Naive thymus-derived CD4-positive, alpha-beta T cell (primary cell): Measurements from ENCODE around the gene KLHDC8B. TPM values are rescaled to one million over a fixed set of nuclear protein-coding genes. Genes with fewer than 3 reads are reported as not detected.

Experiments used
- ATAC-seq: fragments of 150-1000 bp; cut with Tn5 transposase; 2 replicates; pipeline ENCODE4 v1.10.0; 2021; ENCODE audit warnings: mild to moderate bottlenecking, moderate library complexity
- CTCF ChIA-PET: fragments of 350-600 bp; sonication (Branson Sonifier 250); formaldehyde crosslinking; loops from one replicate; lab custom pipeline; 2021; ENCODE audit warnings: antibody characterized with exemption; lab: Charles Lee
- POLR2A ChIA-PET: fragments of 350-600 bp; sonication (Branson Sonifier 250); formaldehyde crosslinking; loops from one replicate; lab custom pipeline; 2021; ENCODE audit warnings: antibody characterized with exemption, inconsistent platforms; lab: Charles Lee
- DNase-seq, 9 donors: peaks; one replicate each; pipeline versions ENCODE4 v3.0.0 to v3.0.0-alpha.2; 2020 to 2022; ENCODE audit warnings: mixed read lengths in 1 of 9
- H3K27ac ChIP-seq: one replicate; pipeline ENCODE4 v1.7.0; 2013; ENCODE audit warnings: mild to moderate bottlenecking, low read depth, low read length, moderate library complexity
- H3K27me3 ChIP-seq, 2 donors: one replicate each; pipeline ENCODE4 v1.7.0; 2013; ENCODE audit warnings: low read length in 2 of 2, mild to moderate bottlenecking in 2 of 2, moderate library complexity in 2 of 2; ENCODE audit not compliant: control insufficient read depth in 2 of 2, insufficient read depth in 2 of 2
- H3K36me3 ChIP-seq, 3 experiments: 1 replicate in 2 of 3; 2 replicates in 1 of 3; pipeline ENCODE4 v1.7.0; 2013; ENCODE audit warnings: low read length in 3 of 3, mild to moderate bottlenecking in 3 of 3, moderate library complexity in 1 of 3; ENCODE audit not compliant: insufficient read depth in 3 of 3, control insufficient read depth in 2 of 3
- H3K4me1 ChIP-seq, 2 donors: one replicate each; pipeline ENCODE4 v1.7.0; 2013; ENCODE audit warnings: low read length in 2 of 2, mild to moderate bottlenecking in 2 of 2, moderate library complexity in 1 of 2; ENCODE audit not compliant: control insufficient read depth in 2 of 2, insufficient read depth in 2 of 2
- H3K4me3 ChIP-seq: 2 replicates; pipeline ENCODE4 v1.7.0; 2013; ENCODE audit warnings: mild to moderate bottlenecking, low read length
- H3K9me3 ChIP-seq, 3 experiments: 1 replicate in 2 of 3; 2 replicates in 1 of 3; pipeline ENCODE4 v1.7.0; 2013; ENCODE audit warnings: low read length in 3 of 3; ENCODE audit not compliant: control insufficient read depth in 2 of 3
- H3K27ac Mint-ChIP-seq, 9 donors: one replicate each; pipeline ENCODE4 v1.8.0; 2020 to 2022; ENCODE audit warnings: mixed read lengths in 9 of 9, mild to moderate bottlenecking in 8 of 9, moderate library complexity in 5 of 9, inconsistent platforms in 2 of 9
- H3K27me3 Mint-ChIP-seq, 5 donors: one replicate each; pipeline ENCODE4 v1.8.0; 2021 to 2022; ENCODE audit warnings: mixed read lengths in 5 of 5, mild to moderate bottlenecking in 1 of 5
- H3K36me3 Mint-ChIP-seq, 5 donors: one replicate each; pipeline ENCODE4 v1.8.0; 2020 to 2022; ENCODE audit warnings: mixed read lengths in 5 of 5, mild to moderate bottlenecking in 3 of 5, inconsistent platforms in 1 of 5
- H3K4me1 Mint-ChIP-seq, 7 donors: one replicate each; pipeline ENCODE4 v1.8.0; 2020 to 2022; ENCODE audit warnings: mixed read lengths in 7 of 7, mild to moderate bottlenecking in 3 of 7, inconsistent platforms in 1 of 7
- H3K4me3 Mint-ChIP-seq, 10 donors: one replicate each; pipeline ENCODE4 v1.8.0; 2020 to 2022; ENCODE audit warnings: mild to moderate bottlenecking in 10 of 10, mixed read lengths in 10 of 10, moderate library complexity in 6 of 10, inconsistent platforms in 2 of 10
- H3K9me3 Mint-ChIP-seq, 11 donors: one replicate each; pipeline ENCODE4 v1.8.0; 2020 to 2022; ENCODE audit warnings: mixed read lengths in 11 of 11, mild to moderate bottlenecking in 4 of 11, inconsistent platforms in 1 of 11, moderate library complexity in 1 of 11
- intact Hi-C, 2 donors: fragments of 100-400 bp; cut with micrococcal nuclease; formaldehyde crosslinking; loops; one replicate each; pipeline ENCODE4 v1.15.1; 2023
- polyA plus RNA-seq, 2 donors: library from polyadenylated mRNA; unstranded; fragments of 300-500 nt; fragmentation: Illumina TruSeq; gene quantifications; one replicate each; pipeline ENCODE4 v1.2.3, GENCODE V29; 2021
- total RNA-seq, 6 experiments: library from RNA in 5 of 6; stranded (reverse) in 5 of 6; gene quantifications; 1 replicate in 5 of 6; 2 replicates in 1 of 6; pipeline ENCODE4 v1.2.3 and lab custom pipeline; 2021 to 2026

The KLHDC8B gene
- total and polyA plus RNA-seq, 7 experiments from 2014 or later: 1.5 to 10.0 (median 5.2) TPM

DNA sequence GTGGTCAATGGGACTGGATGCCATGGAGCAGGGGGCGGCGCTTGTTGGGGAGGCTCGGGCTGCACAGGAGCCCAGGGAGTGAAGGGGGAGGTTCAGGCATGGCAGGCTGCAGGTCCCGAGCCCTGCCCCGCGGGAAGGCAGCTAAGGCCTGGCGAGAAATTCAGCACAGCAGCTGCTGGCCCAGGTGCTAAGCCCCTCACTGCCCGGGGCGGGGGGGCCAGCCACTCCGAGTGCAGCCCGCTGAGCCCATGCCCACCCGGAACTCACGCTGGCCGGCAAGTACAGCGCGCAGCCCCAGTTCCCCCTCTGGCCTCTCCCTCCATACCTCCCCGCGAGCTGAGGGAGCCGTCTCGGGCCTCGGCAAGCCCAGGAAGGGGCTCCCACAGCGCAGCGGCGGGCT lies 11.3 kb downstream of the KLHDC8B start:
- H3K27ac ChIP-seq: no peak overlapping the region
- intact Hi-C loops: no loop called here
- H3K9me3 ChIP-seq: no peaks in the 10 kb centered on the region
- Mint-ChIP-seq H3K36me3 (peaks cover 0 to 6% (median 0%) of the 10 kb centered on the region in 5 donors), H3K27ac (no peak overlapping the region), H3K27me3 (peaks cover 0 to 14% (median 6%) of the 10 kb centered on the region in 5 donors), H3K9me3 (no peaks in the 10 kb centered on the region), H3K4me1 (peaks cover 0 to 2% (median 0%) of the 10 kb centered on the region in 7 donors), H3K4me3 (no peak overlapping the region)
- no peaks in the 10 kb centered on the region for H3K4me1 ChIP-seq
- H3K36me3 ChIP-seq: no peaks in the 10 kb centered on the region
- H3K27me3 ChIP-seq: no peaks in the 10 kb centered on the region
- H3K4me3 ChIP-seq: no peak overlapping the region
- DNase-seq (no peak), ATAC-seq (no peak)
- CTCF ChIA-PET: interaction anchor here (1.3 kb wide), 1 partner anchor 12 kb away, joined by 3 read pairs; the partner anchor contains the start of gene KLHDC8B
- POLR2A ChIA-PET: interaction anchor here (0.6 kb wide), 1 partner anchor 303 kb away, joined by 3 read pairs; no protein-coding TSS in a partner anchor

DNA sequence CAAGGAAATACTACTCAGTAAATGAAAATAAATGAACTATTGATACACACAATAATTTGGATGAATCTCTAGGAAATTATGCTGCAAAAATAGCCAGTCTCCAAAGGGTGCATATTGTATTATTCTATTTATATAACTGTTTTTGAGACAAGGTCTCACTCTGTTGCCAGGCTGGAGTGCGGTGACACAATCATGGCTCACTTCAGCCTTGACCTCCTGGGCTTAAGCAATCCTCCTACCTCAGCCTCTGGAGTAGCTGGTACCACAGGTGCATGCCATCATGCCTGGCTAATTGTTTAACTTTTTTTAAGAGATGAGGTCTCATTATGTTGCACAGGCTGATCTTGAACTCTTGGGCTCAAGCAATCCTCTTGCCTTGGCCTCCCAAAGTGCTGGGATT lies 12.5 kb downstream of the KLHDC8B start:
- H3K4me1 ChIP-seq: no peaks in the 10 kb centered on the region
- intact Hi-C loops: no loop called here

DNA sequence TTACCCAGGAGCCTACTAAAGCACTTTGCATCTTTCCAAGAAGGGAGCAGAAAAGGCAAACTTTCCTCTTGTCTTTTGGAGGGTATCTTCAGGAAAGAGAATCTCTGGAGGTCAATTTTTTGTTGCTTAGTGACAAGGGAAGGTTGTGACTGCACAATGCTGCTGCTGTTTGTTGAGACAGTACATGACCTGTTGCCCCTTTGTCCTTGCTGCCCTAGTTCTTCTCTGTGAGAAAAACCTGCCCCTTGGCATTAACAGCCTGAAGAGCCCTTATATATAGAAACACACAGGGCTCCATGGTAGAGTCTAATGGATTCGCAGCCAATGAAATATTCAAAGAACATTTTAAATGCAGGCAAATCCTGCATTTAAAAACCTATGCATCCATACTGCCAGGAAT lies 20.3 kb downstream of the KLHDC8B start:
- no peaks in the 10 kb centered on the region for H3K4me1 ChIP-seq

More for the DNA sequence above, 12.5 kb downstream of the KLHDC8B start:
- ATAC-seq (no peak), DNase-seq (no peak)
- no peak overlapping the region for H3K4me3 ChIP-seq
- Mint-ChIP-seq H3K4me3 (no peak overlapping the region), H3K9me3 (no peaks in the 10 kb centered on the region), H3K36me3 (peaks cover 0 to 6% (median 0%) of the 10 kb centered on the region in 5 donors), H3K27ac (no peak overlapping the region), H3K27me3 (peaks cover 0 to 15% (median 6%) of the 10 kb centered on the region in 5 donors), H3K4me1 (peaks cover 0 to 2% (median 0%) of the 10 kb centered on the region in 7 donors)
- ChIA-PET CTCF (no interaction called here), POLR2A (no interaction called here)
- H3K36me3 ChIP-seq: no peaks in the 10 kb centered on the region
- H3K27ac ChIP-seq: no peak overlapping the region
- no peaks in the 10 kb centered on the region for H3K9me3 ChIP-seq
- no peaks in the 10 kb centered on the region for H3K27me3 ChIP-seq

DNA sequence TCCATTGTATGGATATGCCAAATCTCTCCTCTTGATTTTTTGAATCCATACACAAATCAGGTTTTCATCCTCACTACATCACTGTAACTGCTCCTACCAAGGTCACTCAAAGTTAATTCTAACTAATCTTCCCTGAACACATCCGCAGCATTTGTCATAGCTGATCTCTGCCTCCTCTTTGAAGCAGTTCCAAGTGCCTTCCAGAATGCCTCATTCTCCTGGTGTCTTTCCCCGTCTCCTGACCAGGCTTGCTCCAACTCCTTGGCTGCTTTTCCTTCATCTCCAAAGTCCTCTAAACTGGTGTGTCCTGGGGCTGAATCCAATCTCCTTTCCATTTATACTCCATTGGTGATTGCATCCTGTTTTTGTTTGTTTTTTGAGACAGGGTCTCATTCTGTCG lies 26.8 kb downstream of the KLHDC8B start:
- Mint-ChIP-seq H3K27me3 (peaks cover 5 to 20% (median 11%) of the 10 kb centered on the region in 5 donors), H3K4me3 (no peak overlapping the region), H3K4me1 (peaks cover 0 to 4% (median 0%) of the 10 kb centered on the region in 7 donors), H3K27ac (no peak overlapping the region), H3K9me3 (peaks cover 0 to 3% (median 0%) of the 10 kb centered on the region in 11 donors), H3K36me3 (peaks cover 0 to 4% (median 0%) of the 10 kb centered on the region in 5 donors)
- no peaks in the 10 kb centered on the region for H3K4me1 ChIP-seq
- no peak for DNase-seq
- H3K27ac ChIP-seq: no peak overlapping the region
- ATAC-seq: no peak
- ChIA-PET POLR2A (no interaction called here), CTCF (no interaction called here)
- H3K4me3 ChIP-seq: no peak overlapping the region
- H3K36me3 ChIP-seq: no peaks in the 10 kb centered on the region
- intact Hi-C loops: no loop called here
- no peaks in the 10 kb centered on the region for H3K27me3 ChIP-seq
- no peaks in the 10 kb centered on the region for H3K9me3 ChIP-seq

More for the DNA sequence above, 20.3 kb downstream of the KLHDC8B start:
- POLR2A ChIA-PET: no interaction called here
- DNase-seq (no peak), ATAC-seq (no peak)
- CTCF ChIA-PET: no interaction called here
- Histone ChIP-seq H3K36me3 (no peaks in the 10 kb centered on the region), H3K27me3 (no peaks in the 10 kb centered on the region), H3K27ac (no peak overlapping the region), H3K4me3 (no peak overlapping the region), H3K9me3 (no peaks in the 10 kb centered on the region)
- Mint-ChIP-seq H3K27me3 (peaks cover 0 to 16% (median 0%) of the 10 kb centered on the region in 5 donors), H3K27ac (no peak overlapping the region), H3K9me3 (no peaks in the 10 kb centered on the region), H3K36me3 (no peaks in the 10 kb centered on the region), H3K4me1 (no peaks in the 10 kb centered on the region), H3K4me3 (no peak overlapping the region)
- intact Hi-C loops: no loop called here

DNA sequence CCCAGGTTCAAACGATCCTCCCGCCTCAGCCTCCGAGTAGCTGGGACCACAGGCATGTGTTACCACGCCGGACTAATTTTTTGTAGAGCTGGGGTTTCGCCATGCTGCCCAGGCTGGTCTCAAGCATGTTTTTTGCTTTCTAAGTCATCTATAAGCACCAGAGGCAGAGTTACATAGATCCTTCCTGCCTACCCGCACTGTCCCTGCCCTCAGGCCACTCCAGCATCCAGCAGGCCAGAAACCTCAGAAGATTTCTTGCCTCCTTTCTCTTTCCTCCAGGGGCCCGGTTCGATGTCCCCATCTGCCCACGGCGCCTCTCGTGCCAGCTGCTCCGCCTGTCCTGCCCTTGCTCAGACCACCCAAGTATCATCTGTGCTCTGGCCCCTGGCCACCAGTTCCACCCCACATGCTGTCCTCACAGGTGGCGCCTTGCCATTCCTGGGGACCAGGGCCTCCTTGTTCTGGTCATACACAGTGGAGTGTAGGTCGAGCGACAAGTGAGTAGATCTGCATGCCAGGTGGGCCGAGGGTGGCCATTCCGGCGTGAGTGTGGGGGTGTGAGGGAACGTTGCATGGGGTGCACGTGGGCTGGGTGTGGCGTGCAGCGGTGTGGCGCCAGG lies 27.3 kb downstream of the KLHDC8B start:
- CTCF ChIA-PET: no interaction called here

DNA sequence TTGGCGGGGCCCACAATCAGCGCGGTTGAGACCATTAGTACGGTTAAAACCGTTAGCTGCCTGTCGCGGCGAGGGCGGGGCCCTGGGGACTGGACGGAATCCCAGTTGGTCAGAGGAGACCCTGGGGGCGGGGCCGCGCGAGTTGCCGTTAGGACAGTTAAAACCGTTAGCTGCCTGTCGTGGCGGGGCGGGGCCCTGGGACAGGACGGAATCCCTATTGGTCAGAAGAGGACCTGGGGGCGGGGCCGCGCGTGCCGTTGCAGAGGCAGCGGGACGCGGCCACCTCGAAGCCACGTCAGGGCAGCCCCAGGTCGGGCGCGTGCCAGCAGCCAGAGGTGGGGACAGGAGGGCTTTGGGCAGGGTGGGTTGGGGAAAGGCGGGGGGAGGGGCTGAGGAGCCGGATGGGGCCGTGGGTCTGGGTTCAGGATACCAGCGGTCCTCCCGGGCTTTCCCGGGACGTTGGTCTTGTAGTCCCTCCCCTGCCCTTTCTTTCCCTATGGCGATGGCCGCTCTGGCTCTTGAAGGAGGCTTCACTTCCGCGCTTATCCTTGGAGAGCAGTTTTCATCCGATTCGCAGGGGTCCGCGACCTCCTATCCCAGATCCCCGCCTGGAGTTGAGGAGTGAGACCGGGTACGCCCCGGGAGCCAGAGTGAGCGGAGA lies 28.0 kb downstream of the KLHDC8B start:
- Mint-ChIP-seq H3K27me3 (peaks cover 10 to 20% (median 11%) of the 10 kb centered on the region in 5 donors), H3K9me3 (peaks cover 0 to 3% (median 0%) of the 10 kb centered on the region in 11 donors), H3K4me1 (peaks cover 0 to 4% (median 0%) of the 10 kb centered on the region in 7 donors), H3K4me3 (no peak overlapping the region), H3K36me3 (peaks cover 0 to 4% (median 0%) of the 10 kb centered on the region in 5 donors), H3K27ac (no peak overlapping the region)
- H3K4me1 ChIP-seq: no peaks in the 10 kb centered on the region
- DNase-seq: no peak
- H3K27me3 ChIP-seq: no peaks in the 10 kb centered on the region
- no peaks in the 10 kb centered on the region for H3K9me3 ChIP-seq
- no peak overlapping the region for H3K4me3 ChIP-seq
- intact Hi-C loops: no loop called here
- POLR2A ChIA-PET: no interaction called here
- H3K27ac ChIP-seq: no peak overlapping the region
- no peaks in the 10 kb centered on the region for H3K36me3 ChIP-seq
- CTCF ChIA-PET: no interaction called here
- ATAC-seq: no peak

More for the DNA sequence above, 27.3 kb downstream of the KLHDC8B start:
- Mint-ChIP-seq H3K27me3 (peaks cover 8 to 20% (median 11%) of the 10 kb centered on the region in 5 donors), H3K4me1 (peaks cover 0 to 4% (median 0%) of the 10 kb centered on the region in 7 donors), H3K36me3 (peaks cover 0 to 4% (median 0%) of the 10 kb centered on the region in 5 donors), H3K4me3 (no peak overlapping the region), H3K9me3 (peaks cover 0 to 3% (median 0%) of the 10 kb centered on the region in 11 donors), H3K27ac (no peak overlapping the region)
- DNase-seq (no peak), ATAC-seq (no peak)
- intact Hi-C loops: no loop called here
- no peaks in the 10 kb centered on the region for H3K36me3 ChIP-seq
- no peaks in the 10 kb centered on the region for H3K27me3 ChIP-seq
- no peak overlapping the region for H3K27ac ChIP-seq
- H3K4me3 ChIP-seq: no peak overlapping the region
- POLR2A ChIA-PET: no interaction called here
- H3K4me1 ChIP-seq: no peaks in the 10 kb centered on the region
- H3K9me3 ChIP-seq: no peaks in the 10 kb centered on the region
